Measurements from ENCODE around the gene TMEM203. TPM values are rescaled to one million over a fixed set of nuclear protein-coding genes. Genes with fewer than 3 reads are reported as not detected.

The TMEM203 gene
- polyA plus RNA-seq, 1 of the 3 experiments (the other 2 are of a cell fraction), result 55.6 TPM

- Histone ChIP-seq H3K9me3 (no peaks in the 10 kb centered on the region), H3K4me1 (ENCODE audit: control insufficient read depth in 1 of 2, insufficient read depth in 2 of 2, low read depth in 1 of 2, low read length in 1 of 2) (peaks cover 0 to 3% of the 10 kb centered on the region in 2 experiments; a peak in 1 of 4 replicates), H3K79me2 (ENCODE audit: insufficient read depth) (no peaks in the 10 kb centered on the region), H3K27ac (ENCODE audit: low read depth in 2 of 2, low read length in 1 of 2) (no peak overlapping the region), H3K9me2 (no peaks in the 10 kb centered on the region), H3K27me3 (ENCODE audit: insufficient read depth) (peaks cover 21% of the 10 kb centered on the region), H3K36me3 (replicated peaks in 1 of 2; ENCODE audit: control insufficient read depth in 1 of 2, insufficient read depth in 2 of 2, low read length in 1 of 2) (no peaks in the 10 kb centered on the region), H3K4me3 (ENCODE audit: low read depth in 2 of 2, low read length in 1 of 2) (no peak overlapping the region), H2AFZ (ENCODE audit: low read depth) (no peak overlapping the region), H3F3A (replicated peaks; ENCODE audit: insufficient read depth) (no peaks in the 10 kb centered on the region), H4K20me1 (ENCODE audit: insufficient read depth) (no peaks in the 10 kb centered on the region), H3K4me2 (no peak overlapping the region), H3K9ac (no peak overlapping the region)
- CTCF ChIA-PET, result interaction anchor here (1.1 kb wide), 1 partner anchor 10 kb away, joined by 3 read pairs; no protein-coding TSS in a partner anchor
- 85% methylated on average over 50 of the region's 74 CpGs for WGBS (ENCODE audit: low lambda C conversion rate)
- TF ChIP-seq RFX5 (IDR thresholded peaks at IDR 0.05; ENCODE audit: low read length) (no peak), PBX3 (IDR thresholded peaks at IDR 0.05) (no peak), USF2 (IDR thresholded peaks at IDR 0.05; ENCODE audit: borderline replicate concordance, low read depth, low read length) (no peak), RCOR1 (IDR thresholded peaks at IDR 0.05; ENCODE audit: low read length) (no peak), ZBTB33 (IDR thresholded peaks at IDR 0.05; ENCODE audit: borderline replicate concordance, low read depth) (no peak), REST (IDR thresholded peaks at IDR 0.05; ENCODE audit: low read depth, low read length) (no peak), NFIC (IDR thresholded peaks at IDR 0.05; ENCODE audit: borderline replicate concordance) (no peak), GATA2 (CRISPR knock-in tag; IDR thresholded peaks at IDR 0.05) (no peak), MXI1 (IDR thresholded peaks at IDR 0.05; ENCODE audit: low read depth, low read length) (no peak), RXRA (IDR thresholded peaks at IDR 0.05; ENCODE audit: borderline replicate concordance, low read depth) (no peak), RAD21 (IDR thresholded peaks at IDR 0.05; ENCODE audit: low read length) (no peak), USF1 (IDR thresholded peaks at IDR 0.05; ENCODE audit: borderline replicate concordance, low read depth) (no peak), TEAD4 (IDR thresholded peaks at IDR 0.05; ENCODE audit: borderline replicate concordance, insufficient read depth) (no peak), EZH2phosphoT487 (IDR thresholded peaks at IDR 0.05; ENCODE audit: borderline replicate concordance, low read depth) (no peak), GABPA (IDR thresholded peaks at IDR 0.05; ENCODE audit: low read depth) (no peak), SMC3 (IDR thresholded peaks at IDR 0.05; ENCODE audit: low read depth, low read length) (no peak)
- POLR2A ChIA-PET, result no interaction called here
- no peak for DNase-seq
These were observed 42.7 kb downstream of the TMEM203 start for GRCh38 chr9:137162505-137163364.
